Right lobe of liver (tissue), 6 donors: Measurements from ENCODE around the gene M1AP. TPM values are rescaled to one million over a fixed set of nuclear protein-coding genes. Genes with fewer than 3 reads are reported as not detected.
A peak's percentile ranks its signal among the peaks of the same experiment; 100 is the strongest.

Experiments
- ATAC-seq, 4 donors: fragments of 200-7000 bp; cut with Tn5 transposase; one replicate each; pipeline ENCODE4 v1.9.1; 2020; ENCODE audit warnings: mild to moderate bottlenecking in 4 of 4, moderate library complexity in 4 of 4
- DNase-seq, 3 donors: peaks; one replicate each; pipeline ENCODE4 v3.0.0-alpha.2; 2020
- H3K27ac ChIP-seq, 3 donors: fragments of 200-600 bp; one replicate each; pipeline ENCODE4 v1.8.0; 2022
- H3K27me3 ChIP-seq, 2 donors: fragments of 200-600 bp; one replicate each; pipeline ENCODE4 v1.8.0; 2022
- H3K36me3 ChIP-seq, 4 donors: fragments of 200-600 bp; sonication (generic) in 1 of 4; one replicate each; pipeline versions ENCODE4 v1.5.1 to v1.8.0; 2017 to 2022; ENCODE audit warnings: control low read depth in 1 of 4
- H3K4me1 ChIP-seq, 4 donors: fragments of 200-600 bp; sonication (generic) in 1 of 4; one replicate each; pipeline versions ENCODE4 v1.5.1 to v1.8.0; 2017 to 2022; ENCODE audit warnings: control low read depth in 1 of 4
- H3K4me3 ChIP-seq, 3 donors: fragments of 200-600 bp; one replicate each; pipeline ENCODE4 v1.8.0; 2022
- H3K9me3 ChIP-seq, 4 donors: fragments of 200-600 bp; sonication (generic) in 1 of 4; one replicate each; pipeline versions ENCODE4 v1.5.1 to v1.8.0; 2017 to 2022; ENCODE audit warnings: control low read depth in 1 of 4
- CTCF ChIP-seq, 4 donors: fragments of 200-600 bp in 3 of 4; fragments of 450-650 bp in 1 of 4; IDR thresholded peaks; one replicate each; pipeline versions ENCODE4 v1.5.1 to v1.8.0; 2016 to 2022; ENCODE audit warnings: antibody characterized with exemption in 4 of 4, mild to moderate bottlenecking in 2 of 4
- POLR2A ChIP-seq: fragments of 450-650 bp; IDR thresholded peaks from one replicate; pipeline ENCODE4 v1.6.1; 2017; ENCODE audit warnings: antibody characterized with exemption, mild to moderate bottlenecking
- WGBS: methylation state at CpG from one replicate; pipeline ENCODE4 v1.1.6; 2018; ENCODE audit warnings: low coverage, low lambda C conversion rate; ENCODE audit not compliant: insufficient coverage; ENCODE audit errors: missing lambda C conversion rate; 5-methylcytosine and 5-hydroxymethylcytosine counted together
- intact Hi-C, 2 donors: fragments of 100-400 bp; cut with DNase I; formaldehyde crosslinking; loops; one replicate each; pipeline versions ENCODE4 v1.11.2 to v1.14.1; 2022
- long read RNA-seq: library from polyadenylated mRNA; unstranded; transcript quantifications from one replicate; pipeline ENCODE4 v2.0.0, GENCODE V29; 2019
- total RNA-seq, 6 experiments: library from RNA; depleted of rRNA in 2 of 6; stranded (reverse); fragments of >200 nt in 2 of 6; fragmentation: NEBNext Ultra II Directional in 3 of 6; extraction: Animal tissue kit (Norgen Biotek cat#: 25700) in 3 of 6; gene quantifications; one replicate each; pipeline versions ENCODE4 v1.1.0 to v1.2.4, GENCODE V29; 2016 to 2023
- donor health status: DM: no; HTN: yes; CAD: no.
- donor health status: DM: no; HTN: no; CAD: no.
- donor health status: DM: no; HTN: no; CAD: no.
- donor health status: DM: no; HTN: yes; CAD: no.
- donor health status: DM: no; HTN: yes; CAD: no.

M1AP gene
- total RNA-seq: not detected
- long read RNA-seq: 0 reads

- peak in 1 of 4 donors; percentile 25 for ATAC-seq
- Histone ChIP-seq H3K27ac (no peak within 1 kb of the TSS), H3K4me1 (no peaks in the 10 kb centered on the region), H3K27me3 (peaks cover 0 to 5% of the 10 kb centered on the region in 2 donors), H3K4me3 (peak within 1 kb of the TSS in 1 of 3 donors; percentile 18), H3K36me3 (no peaks in the 10 kb centered on the region), H3K9me3 (no peaks in the 10 kb centered on the region)
- intact Hi-C loops: no loop called here
- peak in 1 of 3 donors; percentile 54 for DNase-seq
- 0% methylated on average over 1 of the region's 45 CpGs for WGBS
- TF ChIP-seq POLR2A (no peak), CTCF (IDR thresholded peaks at IDR 0.05) (no peak)
Observed at GRCh38 chr2:74648009-74648443, at the start of gene M1AP. M1AP (minus strand) TSS chr2:74648330; CDS start chr2:74640275, 8,055 bp downstream.

- DNase-seq (no peak), ATAC-seq (no peak)
- no peak for TF ChIP-seq CTCF (IDR thresholded peaks at IDR 0.05)
- Histone ChIP-seq H3K27ac (no peak overlapping the region), H3K9me3 (no peaks in the 10 kb centered on the region), H3K27me3 (no peaks in the 10 kb centered on the region), H3K4me1 (no peaks in the 10 kb centered on the region), H3K36me3 (no peaks in the 10 kb centered on the region), H3K4me3 (no peak overlapping the region)
- WGBS: 69% methylated on average over 2 of the region's 2 CpGs
- intact Hi-C loops: no loop called here
Observed at GRCh38 chr2:74696829-74697228, 48.7 kb upstream of the M1AP start.

GRCh38 chr2:74695663-74696062 lies 47.5 kb upstream of the M1AP start:
- DNase-seq (no peak), ATAC-seq (no peak)
- Histone ChIP-seq H3K27me3 (no peaks in the 10 kb centered on the region), H3K27ac (no peak overlapping the region), H3K4me3 (no peak overlapping the region), H3K9me3 (no peaks in the 10 kb centered on the region), H3K36me3 (no peaks in the 10 kb centered on the region), H3K4me1 (no peaks in the 10 kb centered on the region)
- TF ChIP-seq CTCF (IDR thresholded peaks at IDR 0.05): no peak
- no peak for TF ChIP-seq POLR2A
- 57% methylated on average over 4 of the region's 4 CpGs for WGBS
- intact Hi-C loops: no loop called here

- H3K27ac ChIP-seq: no peak overlapping the region
- 35% methylated on average over 3 of the region's 3 CpGs for WGBS
- intact Hi-C loops: no loop called here
- H3K9me3 ChIP-seq: no peaks in the 10 kb centered on the region
- no peak for DNase-seq
- TF ChIP-seq POLR2A: no peak
- no peak for TF ChIP-seq CTCF (IDR thresholded peaks at IDR 0.05)
- no peaks in the 10 kb centered on the region for H3K4me1 ChIP-seq
- no peak overlapping the region for H3K4me3 ChIP-seq
- H3K36me3 ChIP-seq: no peaks in the 10 kb centered on the region
- no peaks in the 10 kb centered on the region for H3K27me3 ChIP-seq
- ATAC-seq: no peak
Observed at GRCh38 chr2:74694281-74694680, 46.2 kb upstream of the M1AP start.

GRCh38 chr2:74693668-74694067 lies 45.5 kb upstream of the M1AP start:
- Histone ChIP-seq H3K27ac (no peak overlapping the region), H3K9me3 (no peaks in the 10 kb centered on the region), H3K4me1 (no peaks in the 10 kb centered on the region), H3K4me3 (no peak overlapping the region), H3K27me3 (no peaks in the 10 kb centered on the region), H3K36me3 (no peaks in the 10 kb centered on the region)
- no peak for ATAC-seq
- DNase-seq: no peak
- WGBS: 22% methylated on average over 1 of the region's 1 CpG
- TF ChIP-seq POLR2A (no peak), CTCF (IDR thresholded peaks at IDR 0.05) (no peak)
- intact Hi-C loops: no loop called here
